OCI-LY1 (cell line): ENCODE measurements around the gene KCNT2.
"Not testable (repeated sequence)": the region's sequence is repeated elsewhere in the genome, so short reads cannot be mapped to it uniquely, and the experiment has no call there.

Experiments
- H2AFZ ChIP-seq: fragments of 200-600 bp; sonication (generic), shearing (Covaris generic); 2 replicates; pipeline ENCODE4 v1.6.0; 2014; ENCODE audit warnings: antibody characterized with exemption, mild to moderate bottlenecking, low read length
- H3F3A ChIP-seq: fragments of 200-600 bp; sonication (generic), shearing (Covaris generic); 2 replicates; pipeline ENCODE4 v1.6.0; 2014; ENCODE audit warnings: mild to moderate bottlenecking, antibody characterized with exemption, low read length, moderate library complexity; ENCODE audit not compliant: insufficient read depth
- H3K27ac ChIP-seq: fragments of 200-600 bp; sonication (generic); 2 replicates; pipeline ENCODE4 v1.5.1; 2014; ENCODE audit warnings: low read length, mixed run types, mild to moderate bottlenecking, low read depth; ENCODE audit not compliant: poor library complexity, severe bottlenecking
- H3K27me3 ChIP-seq: fragments of 200-600 bp; sonication (generic); 2 replicates; pipeline ENCODE4 v1.6.0; 2014; ENCODE audit warnings: antibody characterized with exemption, mild to moderate bottlenecking, low read length, moderate library complexity; ENCODE audit not compliant: insufficient read depth
- H3K36me3 ChIP-seq: fragments of 200-600 bp; sonication (generic); 2 replicates; pipeline ENCODE4 v1.6.1; 2014; ENCODE audit warnings: mild to moderate bottlenecking, antibody characterized with exemption, low read length, moderate library complexity, mixed read lengths; ENCODE audit not compliant: insufficient read depth
- H3K4me1 ChIP-seq: fragments of 200-600 bp; sonication (generic); 2 replicates; pipeline ENCODE4 v1.5.1; 2014; ENCODE audit warnings: mild to moderate bottlenecking, low read length, moderate library complexity; ENCODE audit not compliant: insufficient read depth, severe bottlenecking
- H3K4me2 ChIP-seq: fragments of 200-600 bp; sonication (generic), shearing (Covaris generic); 2 replicates; pipeline ENCODE4 v1.6.1; 2014; ENCODE audit warnings: low read length
- H3K4me3 ChIP-seq: fragments of 200-600 bp; sonication (generic); 2 replicates; pipeline ENCODE4 v1.5.1; 2014; ENCODE audit warnings: low read length, low read depth, mild to moderate bottlenecking, mixed read lengths; ENCODE audit not compliant: poor library complexity, severe bottlenecking
- H3K79me2 ChIP-seq: fragments of 200-600 bp; shearing (Covaris generic); 2 replicates; pipeline ENCODE4 v1.6.1; 2016; ENCODE audit warnings: mixed run types, low read length, mixed read lengths; ENCODE audit not compliant: insufficient read depth
- H3K9ac ChIP-seq: fragments of 200-600 bp; sonication (generic), shearing (Covaris generic); 2 replicates; pipeline ENCODE4 v1.6.1; 2014; ENCODE audit warnings: mild to moderate bottlenecking, low read length, mixed read lengths
- H3K9me2 ChIP-seq: fragments of 200-600 bp; sonication (generic), shearing (Covaris generic); 2 replicates; pipeline ENCODE4 v1.6.1; 2014; ENCODE audit warnings: low read depth, mild to moderate bottlenecking, low read length, mixed read lengths
- H3K9me3 ChIP-seq: fragments of 200-600 bp; shearing (Covaris generic); 2 replicates; pipeline ENCODE4 v1.6.1; 2014; ENCODE audit warnings: low read length, mixed read lengths
- H4K20me1 ChIP-seq: fragments of 200-600 bp; sonication (generic), shearing (Covaris generic); 2 replicates; pipeline ENCODE4 v1.6.0; 2016; ENCODE audit warnings: mild to moderate bottlenecking, low read length; ENCODE audit not compliant: insufficient read depth
- EZH2 ChIP-seq: fragments of 200-600 bp; sonication (generic), shearing (Covaris generic); IDR thresholded peaks from 2 replicates; pipeline ENCODE4 v1.8.0; 2017; ENCODE audit warnings: borderline replicate concordance, mixed run types, mild to moderate bottlenecking, antibody characterized with exemption, low read length, moderate library complexity, mixed read lengths
- TF ChIP-seq, protein P1 (sequence below): fragments of 200-600 bp; sonication (generic), shearing (Covaris generic); IDR thresholded peaks from 2 replicates; pipeline ENCODE4 v1.5.1; 2017; ENCODE audit warnings: mild to moderate bottlenecking, antibody characterized with exemption, low read length, moderate library complexity, mixed read lengths

Gene KCNT2

DNA sequence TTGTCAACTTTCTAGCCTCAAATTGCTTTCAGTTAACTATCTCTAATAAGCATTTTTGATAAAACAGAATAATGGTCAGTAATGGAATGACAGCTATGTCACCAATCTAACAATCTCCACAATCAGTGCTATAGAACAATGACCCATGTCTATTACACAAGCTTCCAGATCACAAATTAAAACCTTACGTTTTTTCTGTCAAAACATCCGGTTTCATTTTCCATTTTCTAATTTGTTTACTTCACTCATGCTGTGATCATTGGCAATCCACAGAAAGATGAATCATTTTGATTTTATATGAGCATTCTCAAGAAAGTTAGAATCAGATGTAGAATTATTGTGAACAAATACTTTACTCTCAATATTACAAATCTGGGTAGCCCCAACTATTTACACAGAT lies 80.3 kb downstream of the KCNT2 start:
- no peaks in the 10 kb centered on the region for H3K9me3 ChIP-seq
- no peak overlapping the region for H3K4me3 ChIP-seq
- H3K27me3 ChIP-seq, result no peaks in the 10 kb centered on the region
- H4K20me1 ChIP-seq, result no peaks in the 10 kb centered on the region
- no peak for TF ChIP-seq EZH2
- TF ChIP-seq, protein P1, sequence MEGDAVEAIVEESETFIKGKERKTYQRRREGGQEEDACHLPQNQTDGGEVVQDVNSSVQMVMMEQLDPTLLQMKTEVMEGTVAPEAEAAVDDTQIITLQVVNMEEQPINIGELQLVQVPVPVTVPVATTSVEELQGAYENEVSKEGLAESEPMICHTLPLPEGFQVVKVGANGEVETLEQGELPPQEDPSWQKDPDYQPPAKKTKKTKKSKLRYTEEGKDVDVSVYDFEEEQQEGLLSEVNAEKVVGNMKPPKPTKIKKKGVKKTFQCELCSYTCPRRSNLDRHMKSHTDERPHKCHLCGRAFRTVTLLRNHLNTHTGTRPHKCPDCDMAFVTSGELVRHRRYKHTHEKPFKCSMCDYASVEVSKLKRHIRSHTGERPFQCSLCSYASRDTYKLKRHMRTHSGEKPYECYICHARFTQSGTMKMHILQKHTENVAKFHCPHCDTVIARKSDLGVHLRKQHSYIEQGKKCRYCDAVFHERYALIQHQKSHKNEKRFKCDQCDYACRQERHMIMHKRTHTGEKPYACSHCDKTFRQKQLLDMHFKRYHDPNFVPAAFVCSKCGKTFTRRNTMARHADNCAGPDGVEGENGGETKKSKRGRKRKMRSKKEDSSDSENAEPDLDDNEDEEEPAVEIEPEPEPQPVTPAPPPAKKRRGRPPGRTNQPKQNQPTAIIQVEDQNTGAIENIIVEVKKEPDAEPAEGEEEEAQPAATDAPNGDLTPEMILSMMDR, result no peak
- H2AFZ ChIP-seq, result no peak overlapping the region
- H3K36me3 ChIP-seq, result no peaks in the 10 kb centered on the region
- no peak overlapping the region for H3K27ac ChIP-seq
- H3K9ac ChIP-seq, result no peak overlapping the region
- no peak overlapping the region for H3K4me2 ChIP-seq
- no peaks in the 10 kb centered on the region for H3K9me2 ChIP-seq
- H3K79me2 ChIP-seq, result no peaks in the 10 kb centered on the region
- no peaks in the 10 kb centered on the region for H3F3A ChIP-seq
- no peaks in the 10 kb centered on the region for H3K4me1 ChIP-seq

DNA sequence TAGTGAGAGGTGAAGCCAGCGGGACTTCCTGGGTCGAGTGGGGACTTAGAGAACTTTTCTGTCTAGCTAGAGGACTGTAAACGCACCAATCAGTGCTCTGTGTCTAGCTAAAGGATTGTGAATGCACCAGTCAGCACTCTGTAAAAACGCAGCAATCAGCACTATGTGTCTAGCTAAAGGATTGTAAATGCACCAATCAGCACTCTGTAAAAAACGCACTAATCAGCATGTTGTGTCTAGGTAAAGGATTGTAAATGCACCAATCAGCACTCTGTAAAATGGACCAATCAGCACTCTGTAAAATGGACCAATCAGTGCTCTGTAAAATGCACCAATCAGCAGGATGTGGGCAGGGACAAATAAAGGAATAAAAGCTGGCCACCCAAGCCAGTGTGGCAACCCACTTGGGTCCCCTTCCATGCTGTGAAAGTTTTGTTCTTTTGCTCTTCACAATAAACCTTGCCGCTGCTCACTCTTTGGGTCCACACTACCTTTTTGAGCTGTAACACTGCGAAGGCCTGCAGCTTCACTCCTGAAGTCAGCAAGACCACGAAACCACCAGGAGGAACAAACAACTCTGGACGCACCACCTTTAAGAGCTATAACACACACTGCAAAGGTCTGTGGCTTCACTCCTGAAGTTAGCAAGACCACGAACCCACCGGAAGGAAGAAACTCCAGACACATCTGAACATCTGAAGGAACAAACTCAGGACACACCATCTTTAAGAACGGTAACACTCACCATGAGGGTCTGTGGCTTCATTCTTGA lies 85.5 kb downstream of the KCNT2 start:
- H3K9me2 ChIP-seq, H3K4me3 ChIP-seq, H3K4me1 ChIP-seq, H3K27me3 ChIP-seq, H4K20me1 ChIP-seq, H3F3A ChIP-seq, H3K9me3 ChIP-seq, H3K27ac ChIP-seq, H3K4me2 ChIP-seq, H3K9ac ChIP-seq, H3K36me3 ChIP-seq, H3K79me2 ChIP-seq, H2AFZ ChIP-seq: not testable (repeated sequence)

DNA sequence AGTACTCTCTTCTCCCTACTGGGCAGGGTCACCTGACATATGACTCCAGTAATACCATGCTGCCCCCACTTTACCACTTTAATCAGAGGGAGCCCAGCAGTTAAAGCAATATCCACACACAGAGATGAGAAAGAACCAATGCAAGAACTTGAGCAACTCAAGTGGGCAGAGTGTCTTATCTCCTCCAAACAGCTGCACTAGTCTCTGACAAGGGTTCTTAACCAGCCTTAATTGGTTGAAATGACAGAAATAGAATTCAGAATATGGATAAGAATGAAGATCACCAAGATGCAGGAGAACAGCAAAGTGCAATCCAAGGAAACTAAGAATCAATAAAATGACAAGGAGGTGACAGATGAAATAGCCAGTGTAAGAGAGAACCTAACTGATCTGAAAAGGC lies 91.0 kb downstream of the KCNT2 start:
- TF ChIP-seq, protein P1, result no peak
- no peak for TF ChIP-seq EZH2
- no peak overlapping the region for H3K9ac ChIP-seq
- H3K9me2 ChIP-seq, result no peaks in the 10 kb centered on the region; the same call in 1 of the 2 replicates
- H3K27me3 ChIP-seq, result no peaks in the 10 kb centered on the region
- H3K79me2 ChIP-seq, result no peaks in the 10 kb centered on the region
- H2AFZ ChIP-seq, result no peak overlapping the region
- no peaks in the 10 kb centered on the region for H3K9me3 ChIP-seq
- no peak overlapping the region for H3K27ac ChIP-seq
- no peaks in the 10 kb centered on the region for H3F3A ChIP-seq
- H4K20me1 ChIP-seq, result no peaks in the 10 kb centered on the region
- H3K4me2 ChIP-seq, result no peak overlapping the region
- H3K4me1 ChIP-seq, result no peaks in the 10 kb centered on the region
- H3K36me3 ChIP-seq, result no peaks in the 10 kb centered on the region
- H3K4me3 ChIP-seq, result no peak overlapping the region

DNA sequence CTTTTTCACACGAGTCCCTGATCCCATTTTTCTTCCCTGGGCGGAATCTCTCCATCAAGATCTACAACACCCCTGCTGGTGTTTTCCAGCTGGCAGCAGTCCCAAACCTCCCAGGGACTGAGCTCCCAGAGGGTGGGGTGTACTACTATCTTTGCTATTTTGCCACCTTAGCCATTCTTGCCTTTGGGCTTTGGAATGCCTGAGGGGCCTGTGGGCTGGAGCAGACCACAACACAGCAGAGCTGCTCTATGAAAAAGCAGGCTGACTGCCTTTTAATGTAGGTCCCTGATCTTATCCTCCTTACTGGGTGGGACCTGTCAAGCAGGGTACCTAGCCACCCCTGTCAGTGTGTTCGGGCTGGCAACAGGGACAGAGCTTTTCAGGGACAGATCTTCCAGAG lies 91.9 kb downstream of the KCNT2 start:
- TF ChIP-seq, protein P1, result no peak
- TF ChIP-seq EZH2, result no peak
- no peak overlapping the region for H3K9ac ChIP-seq
- no peaks in the 10 kb centered on the region for H3K4me1 ChIP-seq
- no peaks in the 10 kb centered on the region for H4K20me1 ChIP-seq
- no peaks in the 10 kb centered on the region for H3K79me2 ChIP-seq
- no peak overlapping the region for H3K4me3 ChIP-seq
- no peak overlapping the region for H2AFZ ChIP-seq
- no peaks in the 10 kb centered on the region; the same call in 1 of the 2 replicates for H3K9me2 ChIP-seq
- H3K4me2 ChIP-seq, result no peak overlapping the region
- no peaks in the 10 kb centered on the region for H3K36me3 ChIP-seq
- no peaks in the 10 kb centered on the region for H3F3A ChIP-seq
- no peaks in the 10 kb centered on the region for H3K27me3 ChIP-seq
- H3K9me3 ChIP-seq, result no peaks in the 10 kb centered on the region
- H3K27ac ChIP-seq, result no peak overlapping the region
